Thoracic aorta (tissue), 2 donors: Measurements from ENCODE around the gene MACROH2A1. TPM values are rescaled to one million over a fixed set of nuclear protein-coding genes. Genes with fewer than 3 reads are reported as not detected.

ENCODE experiments used
- ATAC-seq: fragments of 150-250 bp; one replicate; pipeline ENCODE4 v1.8.0; 2017; ENCODE audit warnings: low read depth; ENCODE audit not compliant: insufficient number of reproducible peaks, low FRiP score
- DNase-seq: peaks from one replicate; pipeline ENCODE4 v3.0.0-alpha.2; 2020; ENCODE audit warnings: low spot score
- H3K27ac ChIP-seq, 2 donors: fragments of 200-600 bp; sonication (generic); 1 replicate in 1 of 2; 2 replicates in 1 of 2; pipeline ENCODE4 v1.5.1; 2016; ENCODE audit warnings: mild to moderate bottlenecking in 2 of 2, moderate library complexity in 2 of 2
- H3K27me3 ChIP-seq: fragments of 200-600 bp; sonication (generic); replicated peaks from 2 replicates; pipeline ENCODE4 v1.6.0; 2016; ENCODE audit warnings: mild to moderate bottlenecking; ENCODE audit not compliant: insufficient read depth
- H3K36me3 ChIP-seq: fragments of 200-600 bp; sonication (generic); one replicate; pipeline ENCODE4 v1.5.1; 2016
- H3K4me1 ChIP-seq, 2 donors: fragments of 200-600 bp; sonication (generic); 1 replicate in 1 of 2; 2 replicates in 1 of 2; pipeline versions ENCODE4 v1.5.1 to v1.6.0; 2016; ENCODE audit warnings: low read depth in 2 of 2, mild to moderate bottlenecking in 1 of 2; ENCODE audit not compliant: control insufficient read depth in 1 of 2
- H3K4me3 ChIP-seq: fragments of 200-600 bp; sonication (generic); 2 replicates; pipeline ENCODE4 v1.5.1; 2016; ENCODE audit warnings: mild to moderate bottlenecking
- H3K9me3 ChIP-seq: fragments of 200-600 bp; sonication (generic); 2 replicates; pipeline ENCODE4 v1.5.1; 2016
- CTCF ChIP-seq: fragments of 200-600 bp; sonication (generic); IDR thresholded peaks from one replicate; pipeline ENCODE4 v1.5.1; 2019; ENCODE audit warnings: antibody characterized with exemption
- total RNA-seq, 2 donors: library from RNA; depleted of rRNA; stranded (reverse); fragments of >200 nt; gene quantifications; one replicate each; pipeline versions ENCODE4 v1.1.0 to v1.2.3, GENCODE V29; 2016

Gene MACROH2A1
- total RNA-seq, 2 donors from 2014 or later = 153 to 192 TPM

GRCh38 chr5:135423146-135423845, 24.3 kb upstream of the MACROH2A1 start:
- no peak for ATAC-seq
- no peak for TF ChIP-seq CTCF

GRCh38 chr5:135422419-135422818, 23.4 kb upstream of the MACROH2A1 start:
- Histone ChIP-seq H3K9me3 (no peaks in the 10 kb centered on the region), H3K27ac (no peak overlapping the region), H3K36me3 (no peaks in the 10 kb centered on the region), H3K4me3 (no peak overlapping the region), H3K4me1 (no peaks in the 10 kb centered on the region), H3K27me3 (no peaks in the 10 kb centered on the region)
- TF ChIP-seq CTCF = no peak
- DNase-seq (no peak), ATAC-seq (no peak)

More at GRCh38 chr5:135423146-135423845, 24.3 kb upstream of the MACROH2A1 start:
- H3K9me3 ChIP-seq = peaks cover under 1% of the 10 kb centered on the region
- H3K27ac ChIP-seq = no peak overlapping the region
- H3K4me3 ChIP-seq = no peak overlapping the region
- DNase-seq = no peak
- H3K36me3 ChIP-seq = no peaks in the 10 kb centered on the region
- H3K4me1 ChIP-seq = no peaks in the 10 kb centered on the region
- H3K27me3 ChIP-seq = no peaks in the 10 kb centered on the region

GRCh38 chr5:135417083-135417482, 18.1 kb upstream of the MACROH2A1 start:
- no peaks in the 10 kb centered on the region for H3K9me3 ChIP-seq
- ATAC-seq = no peak

GRCh38 chr5:135405082-135405481, 6.1 kb upstream of the MACROH2A1 start:
- H3K4me3 ChIP-seq = no peak overlapping the region
- no peak overlapping the region for H3K27ac ChIP-seq
- no peaks in the 10 kb centered on the region for H3K36me3 ChIP-seq
- no peaks in the 10 kb centered on the region for H3K9me3 ChIP-seq
- no peak for DNase-seq
- no peaks in the 10 kb centered on the region for H3K27me3 ChIP-seq
- TF ChIP-seq CTCF = no peak
- peaks cover 0 to 2% of the 10 kb centered on the region in 2 donors for H3K4me1 ChIP-seq
- ATAC-seq = no peak

More at GRCh38 chr5:135417083-135417482, 18.1 kb upstream of the MACROH2A1 start:
- H3K4me3 ChIP-seq = no peak overlapping the region
- no peaks in the 10 kb centered on the region for H3K27me3 ChIP-seq
- TF ChIP-seq CTCF = no peak
- no peaks in the 10 kb centered on the region for H3K4me1 ChIP-seq
- H3K27ac ChIP-seq = no peak overlapping the region
- H3K36me3 ChIP-seq = no peaks in the 10 kb centered on the region
- DNase-seq = no peak

GRCh38 chr5:135402031-135402430, 3.0 kb upstream of the MACROH2A1 start:
- Histone ChIP-seq H3K4me3 (no peak overlapping the region), H3K4me1 (peaks cover 10 to 13% of the 10 kb centered on the region in 2 donors)

More at GRCh38 chr5:135402031-135402430, 3.0 kb upstream of the MACROH2A1 start:
- Histone ChIP-seq H3K36me3 (no peaks in the 10 kb centered on the region), H3K27ac (no peak overlapping the region), H3K27me3 (no peaks in the 10 kb centered on the region), H3K9me3 (no peaks in the 10 kb centered on the region)
- ATAC-seq (no peak), DNase-seq (no peak)
- no peak for TF ChIP-seq CTCF
